CD4-positive, alpha-beta T cell treated with Interleukin-1 beta for 1 hour (primary cell): ENCODE results near the gene TM7SF3.
A peak's percentile ranks its signal among the peaks of the same experiment; 100 is the strongest.
"Not testable (repeated sequence)": the region's sequence is repeated elsewhere in the genome, so short reads cannot be mapped to it uniquely, and the experiment has no call there.

Experiments used
- DNase-seq, 2 donors: peaks; one replicate each; pipeline ENCODE4 v3.0.0-alpha.2; 2020 to 2022

The TM7SF3 gene

DNA sequence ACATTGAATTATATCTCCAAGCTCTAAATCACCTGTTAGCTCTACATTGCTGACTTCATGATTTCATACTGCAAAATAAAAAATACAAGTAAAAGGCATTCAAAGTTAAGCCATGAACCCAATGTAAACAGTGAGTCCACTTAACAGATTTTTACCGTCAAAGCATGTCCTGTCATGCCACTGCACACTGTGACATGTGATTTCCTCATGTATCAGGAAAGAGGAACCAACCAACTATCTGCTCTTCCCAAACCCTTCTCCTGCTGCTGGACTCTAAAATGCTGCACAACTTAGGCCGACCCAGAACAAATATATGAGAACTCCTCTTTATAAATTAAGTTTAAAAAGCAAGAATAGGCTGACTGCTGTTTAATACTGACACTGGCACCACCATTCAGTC is 37.5 kb downstream of the TM7SF3 start:
- no peak for DNase-seq

DNA sequence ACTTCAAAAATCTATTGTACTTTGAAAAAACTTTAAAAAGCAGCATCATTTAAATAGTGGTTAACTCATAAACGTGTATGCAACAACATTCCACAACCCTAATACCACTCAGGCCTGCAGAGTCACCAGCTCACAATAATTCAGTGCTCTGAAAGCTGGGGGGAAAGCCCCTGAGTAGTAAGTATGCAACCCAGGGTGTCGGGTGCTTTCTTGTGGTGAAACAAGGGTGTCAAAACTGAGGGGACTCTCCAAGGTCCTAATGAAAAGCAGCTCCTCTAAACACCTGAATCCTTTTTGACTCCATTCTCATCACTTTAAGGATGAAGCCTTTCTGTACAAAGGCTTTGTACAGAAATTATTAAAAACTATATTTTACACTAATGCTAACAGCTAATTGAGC is 42.2 kb downstream of the TM7SF3 start:
- peak; percentile 46 to 69 for DNase-seq

DNA sequence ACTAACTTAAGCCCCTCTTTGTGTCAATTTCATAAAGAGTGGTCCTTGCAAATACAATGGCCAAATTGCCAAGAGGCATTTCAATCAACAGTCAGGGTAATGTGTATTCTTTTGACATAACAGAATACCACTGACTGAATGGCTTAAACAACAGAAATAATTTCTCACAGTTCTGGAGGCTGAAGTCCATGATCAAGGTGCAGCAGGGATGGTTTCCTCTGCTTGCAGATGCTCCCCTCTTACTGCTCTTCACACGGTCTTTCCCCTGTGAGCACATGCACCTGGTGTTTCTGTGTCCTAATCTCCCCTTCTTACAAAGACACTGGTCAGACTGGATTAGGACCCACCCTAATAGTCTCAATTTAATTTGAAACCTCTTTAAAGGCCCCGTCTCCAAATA is 44.0 kb downstream of the TM7SF3 start:
- DNase-seq, result no peak

DNA sequence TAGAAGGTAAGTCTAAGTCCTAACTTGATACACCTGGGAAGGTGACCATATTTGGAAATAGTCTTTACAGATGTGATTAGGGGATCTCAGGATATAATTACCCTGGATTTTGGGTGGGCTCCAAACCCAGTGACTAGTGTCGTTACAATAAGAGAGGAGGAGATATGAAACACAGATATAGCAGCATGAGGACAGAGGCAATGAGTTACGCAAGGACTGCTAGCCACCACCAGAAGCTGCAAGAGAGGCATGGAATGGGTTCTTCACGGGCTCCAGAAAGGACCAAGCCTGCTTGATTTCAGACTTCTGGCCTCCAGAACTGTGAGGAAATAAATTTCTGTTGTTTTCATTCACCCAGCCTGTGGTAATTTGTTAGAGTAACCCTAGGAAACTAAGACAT is 47.3 kb downstream of the TM7SF3 start:
- no peak for DNase-seq

DNA sequence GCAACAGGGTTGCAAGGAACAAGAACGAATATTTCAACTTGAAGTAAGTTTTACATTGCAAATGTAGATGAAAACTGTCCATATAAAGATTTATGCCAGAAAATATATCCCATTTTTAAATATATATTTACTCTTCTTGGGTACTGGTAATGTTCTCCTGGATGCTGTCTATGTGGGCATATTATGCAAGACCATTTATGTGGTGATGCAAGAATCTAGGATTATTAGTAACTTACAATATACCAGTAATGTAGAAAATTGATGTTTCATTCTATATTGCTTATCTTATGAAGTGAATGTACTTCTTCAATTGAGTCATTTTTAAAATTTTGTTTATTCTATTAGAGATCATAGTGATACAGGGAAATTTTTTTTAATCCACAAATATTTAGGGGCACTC is 50.8 kb downstream of the TM7SF3 start:
- no peak for DNase-seq

DNA sequence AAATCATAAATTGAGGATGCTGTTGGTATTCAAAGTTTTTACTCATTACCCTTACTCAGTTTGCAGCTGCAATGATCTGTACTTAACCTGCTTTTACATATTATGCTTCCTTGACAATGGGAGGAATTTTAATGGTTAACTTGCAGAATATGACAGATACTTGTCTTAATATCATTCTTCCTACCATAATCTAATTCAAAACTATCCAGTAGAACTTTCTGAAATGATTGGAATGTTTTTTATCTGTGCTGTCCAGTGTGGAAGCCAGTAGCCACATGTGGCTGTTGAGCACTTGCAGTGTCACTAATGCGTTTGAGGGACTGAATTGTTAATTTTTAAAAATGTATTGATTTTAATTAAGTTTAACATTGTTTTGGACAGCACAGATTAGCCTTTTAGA is 52.4 kb downstream of the TM7SF3 start:
- DNase-seq, result no peak

DNA sequence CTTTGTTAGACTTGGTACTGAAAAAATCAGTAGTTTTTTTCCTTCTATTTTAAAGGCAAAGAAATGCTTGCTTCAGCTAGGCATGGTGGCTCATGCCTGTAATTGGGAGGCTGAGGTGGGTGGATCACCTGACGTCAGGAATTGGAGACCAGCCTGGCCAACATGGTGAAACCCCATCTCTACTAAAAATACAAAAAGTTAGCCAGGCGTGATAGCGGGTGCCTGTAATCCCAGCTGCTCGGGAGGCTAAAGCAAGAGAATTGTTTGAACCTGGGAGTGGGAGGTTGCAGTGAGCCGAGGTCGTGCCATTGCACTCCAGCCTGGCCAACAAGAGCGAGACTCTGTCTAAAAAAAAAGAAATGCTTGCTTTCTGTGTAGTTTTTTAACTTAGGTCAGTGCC is 52.8 kb downstream of the TM7SF3 start:
- not testable (repeated sequence) for DNase-seq

DNA sequence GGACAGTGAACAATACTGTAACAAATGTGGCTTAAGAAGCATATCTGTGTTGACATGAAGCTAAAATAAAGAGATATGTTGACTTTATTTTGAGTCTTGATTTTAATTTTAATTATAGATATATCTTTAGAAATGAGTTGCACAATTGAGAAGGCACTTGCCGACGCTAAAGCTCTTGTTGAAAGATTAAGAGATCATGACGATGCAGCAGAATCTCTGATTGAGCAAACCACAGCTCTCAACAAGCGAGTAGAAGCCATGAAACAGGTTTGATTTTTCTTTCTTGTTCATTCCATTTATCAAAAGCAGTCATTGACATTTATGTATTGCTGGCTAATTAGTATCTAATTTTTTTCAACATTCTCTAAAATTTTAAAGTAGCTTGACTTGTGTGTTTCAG is 60.2 kb downstream of the TM7SF3 start:
- no peak for DNase-seq

DNA sequence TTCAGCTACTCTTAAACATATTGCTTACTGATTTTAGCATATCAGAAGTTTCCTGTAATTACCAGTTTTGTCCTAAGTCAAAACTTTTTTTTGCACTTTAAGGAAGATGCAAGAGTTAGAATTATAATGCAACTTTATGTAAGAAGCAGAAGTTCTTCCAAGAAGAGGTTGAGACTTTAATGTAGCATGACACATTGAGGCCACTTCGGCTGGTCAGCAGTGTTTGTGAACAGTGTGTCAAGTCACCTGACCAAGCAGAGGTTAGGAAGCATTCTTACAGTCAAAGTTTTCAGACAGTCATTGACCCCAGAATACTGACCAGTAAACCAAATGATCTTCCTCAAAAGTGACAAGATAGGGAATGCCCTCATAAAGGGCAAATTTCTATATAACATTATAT is 60.7 kb downstream of the TM7SF3 start:
- DNase-seq, result peak in 1 of 2 donors; percentile 46

DNA sequence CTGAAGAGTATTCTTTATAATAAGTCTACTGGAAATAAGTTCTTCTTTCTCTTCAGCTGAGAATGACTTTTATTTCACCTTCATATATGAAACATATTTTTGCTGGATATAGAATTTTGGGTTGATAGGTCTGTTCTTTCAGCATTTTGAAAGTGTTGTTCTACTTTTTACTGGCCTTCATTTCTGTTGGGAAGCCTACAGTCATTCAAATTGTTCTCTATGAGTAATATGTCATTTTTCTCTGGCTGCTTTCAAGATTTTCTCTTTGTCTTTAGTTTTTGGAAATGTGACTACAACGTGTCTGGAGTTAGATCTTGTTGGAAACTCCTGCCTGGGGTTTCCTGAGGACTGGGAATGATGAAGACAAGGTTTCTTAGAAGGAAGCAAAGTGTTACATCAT is 65.9 kb downstream of the TM7SF3 start:
- no peak for DNase-seq

DNA sequence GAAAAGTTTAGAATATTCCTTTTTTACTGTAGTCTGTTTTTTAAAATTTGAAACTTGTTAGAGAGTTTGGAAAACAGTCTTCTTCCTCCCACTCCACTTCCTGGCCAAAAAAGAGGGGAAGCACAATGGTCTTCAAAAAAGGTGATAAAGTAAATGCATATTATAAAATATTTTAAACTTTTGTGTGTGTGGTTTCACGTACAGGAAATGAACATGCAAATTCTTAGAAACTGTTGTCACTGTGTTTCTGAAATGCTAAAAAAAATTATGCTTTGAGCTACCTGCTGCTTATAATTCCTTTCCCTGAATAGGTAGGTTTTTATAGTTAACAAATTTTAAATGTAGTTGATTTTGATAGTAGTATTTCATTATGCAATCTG is 73.0 kb downstream of the TM7SF3 start:
- DNase-seq, result peak in 1 of 2 donors; percentile 37

DNA sequence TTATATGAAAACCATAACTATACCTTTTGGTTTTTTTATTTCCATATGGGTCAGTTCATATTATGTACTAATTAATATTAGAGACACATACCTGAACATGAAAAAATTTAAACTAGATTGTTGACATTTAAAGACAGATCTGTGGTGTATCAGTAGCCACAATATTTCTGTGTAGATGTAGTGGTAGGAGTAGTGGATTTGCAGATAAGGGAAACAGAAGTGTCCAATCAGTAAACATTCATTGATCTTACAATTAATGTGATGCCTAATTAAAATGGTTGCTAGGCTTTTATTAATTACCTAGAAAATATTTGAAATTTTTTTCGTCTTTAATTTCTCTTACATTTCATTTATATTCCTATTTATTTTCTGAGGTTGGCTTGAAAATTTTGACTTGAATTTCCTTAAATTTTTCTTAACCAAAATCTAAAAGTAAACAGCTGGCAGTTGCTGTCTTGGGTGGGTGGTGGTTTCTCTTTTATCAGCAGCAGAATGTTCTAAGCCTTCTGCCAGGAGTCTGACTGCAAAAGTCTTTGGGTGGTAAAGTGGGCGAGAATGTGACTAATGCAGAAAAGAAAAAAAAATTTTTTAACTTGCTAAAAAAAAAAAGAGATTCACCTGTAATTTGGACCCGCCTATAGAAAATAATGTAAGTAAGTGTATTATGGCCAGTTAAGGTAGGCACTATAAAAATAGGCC is 73.5 kb downstream of the TM7SF3 start:
- DNase-seq, result peak; percentile 13 to 51

DNA sequence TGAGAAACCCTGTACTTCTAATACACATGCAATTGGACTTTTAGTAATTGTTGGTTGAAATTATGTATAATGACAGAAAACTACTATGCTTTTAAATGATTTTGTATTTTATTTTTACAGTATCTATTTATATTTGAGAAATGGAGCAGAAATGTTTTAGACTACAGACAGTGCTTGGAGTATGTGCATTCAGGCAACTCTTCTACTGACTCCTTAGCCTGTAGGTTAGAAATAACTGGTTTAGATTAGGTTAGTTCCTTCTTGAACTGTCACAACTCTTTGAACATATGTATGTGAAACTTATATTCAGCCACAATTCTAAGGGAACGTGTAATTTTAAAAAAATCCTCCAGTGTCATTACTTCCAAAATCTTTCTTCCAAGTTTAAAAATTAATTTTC is 74.2 kb downstream of the TM7SF3 start:
- no peak for DNase-seq

DNA sequence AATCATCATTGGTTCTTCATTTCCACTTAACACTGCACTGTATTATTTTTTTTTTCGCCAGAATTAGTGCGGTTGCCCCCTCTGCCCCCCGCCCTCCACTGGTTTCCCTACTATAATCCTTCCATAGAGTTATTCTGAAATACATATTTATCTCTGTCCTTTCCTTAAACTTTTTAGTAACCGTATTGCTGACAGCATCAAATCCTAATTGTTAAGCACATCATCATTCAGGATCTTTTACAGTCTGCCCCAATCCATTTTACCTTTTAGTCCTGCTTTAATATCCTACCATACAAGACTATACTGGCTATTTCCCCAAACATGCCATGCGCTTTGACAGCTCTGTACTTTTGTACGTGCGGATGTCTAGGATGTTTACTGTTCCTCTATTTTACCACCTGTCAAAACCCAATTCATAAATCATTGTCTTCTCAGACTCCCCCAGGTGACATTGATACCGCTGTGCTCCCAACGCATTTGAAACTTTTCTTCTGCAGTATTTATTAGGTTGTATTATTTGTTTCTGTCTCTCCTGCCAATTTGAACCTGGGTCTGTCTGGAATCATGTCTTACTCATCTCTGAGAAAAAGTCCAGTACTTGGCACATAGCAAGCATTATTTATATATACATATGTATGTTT is 74.9 kb downstream of the TM7SF3 start:
- DNase-seq, result peak in 1 of 2 donors; percentile 23

DNA sequence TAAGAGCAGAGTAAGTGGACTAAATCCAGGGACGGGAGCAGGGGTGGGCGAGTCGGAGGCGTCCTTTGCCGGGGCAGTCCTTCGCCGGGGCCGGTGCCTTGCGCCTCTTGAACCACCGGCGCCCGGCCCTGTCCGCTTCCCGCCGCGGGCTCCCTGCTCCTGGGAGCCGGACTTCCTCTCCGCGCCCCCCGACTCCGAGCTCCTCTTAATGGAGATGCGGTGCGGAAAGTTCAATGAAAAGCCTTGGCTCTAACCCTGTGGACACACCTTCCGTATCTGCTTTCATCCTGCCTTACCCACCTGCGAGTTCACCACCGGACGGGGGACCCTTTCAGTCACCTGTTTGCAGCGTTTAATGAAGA is 75.5 kb downstream of the TM7SF3 start:
- peak; percentile 3 to 26 for DNase-seq

DNA sequence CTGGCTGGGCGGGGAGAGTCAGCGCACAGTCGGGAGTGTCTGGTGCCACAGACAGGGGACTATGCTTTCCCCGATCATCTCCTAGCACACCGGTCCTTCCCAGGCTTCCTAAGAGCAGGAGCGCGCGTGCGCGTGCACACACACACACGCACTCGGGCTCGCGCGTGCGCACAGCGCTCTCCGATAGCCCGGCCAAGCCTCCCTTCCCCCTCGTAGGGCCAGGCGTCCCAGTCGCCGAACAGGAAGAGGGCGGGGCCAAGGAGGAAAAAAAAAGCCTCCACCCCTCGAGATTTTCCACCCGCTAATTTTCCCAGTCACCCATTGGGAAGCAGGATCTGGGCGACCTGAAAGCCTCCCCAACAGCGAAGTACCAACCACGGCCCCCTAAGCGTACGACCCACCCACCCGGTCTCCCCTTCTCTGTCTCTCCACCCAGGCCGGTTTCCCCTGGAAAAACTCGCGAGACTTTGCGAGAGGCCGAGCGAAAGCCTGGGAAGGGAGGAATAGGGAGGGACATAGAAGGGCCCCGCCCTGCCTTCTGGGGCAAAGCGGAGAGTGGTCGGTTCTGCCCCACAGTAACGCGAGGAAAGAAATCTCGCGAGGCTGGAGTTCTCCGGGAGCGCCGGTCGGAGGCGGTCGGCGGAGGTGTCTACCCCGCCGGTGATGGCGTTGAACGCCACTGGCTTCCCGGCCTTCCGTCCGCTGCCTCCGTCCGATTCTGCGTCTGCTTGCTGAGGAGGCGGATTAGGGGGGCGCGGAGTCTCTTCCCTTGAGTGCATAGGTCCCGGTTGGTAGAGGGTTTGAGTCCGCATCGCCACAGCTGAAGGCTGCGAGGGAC is 76.1 kb downstream of the TM7SF3 start, which contains the start of the genes FGFR1OP2 and INTS13:
FGFR1OP2 (plus strand) TSS at position 608 of the 838 bp plus-strand sequence. CDS start 15,689 bp downstream, outside the sequence.
INTS13 (minus strand) TSS at position 119 of the 838 bp plus-strand sequence. CDS start 1,178 bp downstream, outside the sequence.
- peak; percentile 98 for DNase-seq

DNA sequence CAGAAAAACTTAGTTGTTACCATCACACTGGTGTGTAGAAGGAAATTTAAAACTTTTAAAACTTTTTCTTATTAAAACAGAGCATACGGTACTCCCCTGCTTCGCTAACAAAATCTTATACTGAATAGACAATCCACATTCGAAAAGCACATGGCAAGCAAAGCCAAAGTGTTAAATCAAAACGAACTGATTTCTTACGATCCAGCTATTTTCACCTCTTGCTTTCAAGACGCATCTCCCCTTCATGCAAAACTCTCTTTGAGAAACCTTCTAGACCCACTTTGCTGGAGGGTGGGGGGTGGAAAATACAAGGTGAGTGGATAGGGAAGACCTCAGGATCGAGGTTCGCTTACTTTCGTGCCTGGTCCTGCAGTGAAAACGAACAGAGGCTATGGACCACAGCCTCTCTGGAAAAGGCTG is 76.7 kb downstream of the TM7SF3 start:
- DNase-seq, result no peak

DNA sequence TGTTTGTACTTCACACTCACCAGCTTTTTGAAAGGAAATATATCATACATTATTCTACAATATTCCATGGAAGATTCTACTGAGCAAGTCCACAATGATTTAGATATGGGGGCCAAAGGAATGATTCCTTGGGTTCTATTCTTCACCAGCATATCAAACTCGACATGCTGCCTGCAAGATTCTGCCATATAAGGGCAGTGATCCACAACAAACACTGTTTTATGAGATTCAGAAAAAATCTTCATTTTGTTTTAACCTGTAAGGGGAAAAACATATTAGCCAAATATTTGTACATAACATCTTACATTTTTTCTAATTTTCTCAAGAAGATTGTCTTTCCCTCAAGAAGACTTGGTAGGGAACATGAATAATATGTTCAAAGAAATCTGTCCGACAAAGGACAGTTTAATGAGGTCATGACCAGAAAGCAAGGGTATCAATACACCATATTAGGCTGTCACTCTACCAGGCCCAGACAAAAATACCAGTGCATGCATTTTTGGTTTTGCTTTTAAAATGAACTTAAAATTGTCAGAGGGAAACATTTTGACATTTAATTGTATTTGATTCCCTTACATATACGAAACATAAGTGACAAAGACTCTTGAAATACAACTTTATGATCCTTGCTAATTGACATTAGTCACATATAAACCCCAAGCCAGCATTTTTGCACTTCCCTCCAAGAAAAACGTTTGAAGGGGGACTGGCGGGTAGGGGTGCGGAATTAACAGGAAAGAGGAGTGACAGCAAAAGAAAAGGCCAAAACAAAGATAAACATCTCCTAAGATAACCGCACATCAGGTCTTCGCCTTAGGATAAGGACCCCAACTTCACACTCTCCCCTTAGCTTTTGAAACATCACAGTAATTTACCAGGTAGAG is 77.4 kb downstream of the TM7SF3 start:
- DNase-seq, result peak in 1 of 2 donors; percentile 30

DNA sequence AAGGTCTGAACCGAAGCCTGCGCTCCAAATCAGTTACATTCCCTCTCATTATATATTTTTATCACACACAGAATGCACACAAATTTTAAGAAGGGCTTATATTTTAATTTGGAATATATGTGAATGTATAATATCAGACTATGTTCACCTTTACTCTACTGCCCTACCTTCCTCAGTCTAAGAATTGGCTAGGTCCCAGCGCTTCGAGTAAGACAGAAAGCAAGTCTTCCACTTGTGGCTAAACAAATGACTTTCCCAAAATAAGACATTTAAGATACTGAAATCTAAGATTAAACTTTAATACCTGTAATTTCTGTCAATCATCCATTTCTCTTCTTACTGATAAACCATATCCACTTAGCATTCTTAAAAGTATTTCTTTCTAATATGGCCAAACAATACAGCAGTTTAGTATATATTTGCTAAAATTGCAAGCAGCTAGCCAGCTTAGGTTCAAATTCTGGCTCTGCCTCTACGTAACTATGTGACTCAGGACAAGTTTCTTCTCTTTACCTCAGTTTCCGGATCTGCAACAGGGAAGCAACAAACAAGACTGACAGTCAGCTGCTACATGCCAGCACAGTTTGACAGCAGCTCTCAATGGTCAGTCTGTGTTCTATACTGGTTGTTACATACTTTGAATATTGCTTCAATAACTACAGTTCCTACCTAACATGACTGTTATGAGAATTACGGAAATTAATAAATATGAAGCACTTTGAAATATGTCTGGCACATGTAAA is 78.4 kb downstream of the TM7SF3 start:
- peak in 1 of 2 donors; percentile 34 for DNase-seq

DNA sequence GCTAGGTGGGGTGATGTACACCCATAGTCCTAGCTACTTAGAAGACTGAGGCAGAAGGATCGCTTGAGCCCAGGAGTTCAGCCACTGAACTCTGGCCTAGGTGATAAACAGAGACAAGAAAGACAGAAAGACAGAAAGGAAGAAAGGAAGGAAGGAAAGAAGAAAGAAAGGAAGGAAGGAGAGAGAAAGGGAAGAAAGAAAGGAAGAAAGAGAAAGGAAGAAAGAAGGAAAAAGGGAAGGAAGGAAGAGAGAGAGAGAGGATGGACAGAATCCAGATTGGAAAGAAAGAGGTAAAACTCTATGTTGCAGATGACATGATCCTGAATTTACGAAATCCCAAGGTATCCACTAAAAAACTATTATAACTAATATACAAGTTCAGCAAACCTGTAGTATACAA is 84.6 kb downstream of the TM7SF3 start:
- no peak for DNase-seq

DNA sequence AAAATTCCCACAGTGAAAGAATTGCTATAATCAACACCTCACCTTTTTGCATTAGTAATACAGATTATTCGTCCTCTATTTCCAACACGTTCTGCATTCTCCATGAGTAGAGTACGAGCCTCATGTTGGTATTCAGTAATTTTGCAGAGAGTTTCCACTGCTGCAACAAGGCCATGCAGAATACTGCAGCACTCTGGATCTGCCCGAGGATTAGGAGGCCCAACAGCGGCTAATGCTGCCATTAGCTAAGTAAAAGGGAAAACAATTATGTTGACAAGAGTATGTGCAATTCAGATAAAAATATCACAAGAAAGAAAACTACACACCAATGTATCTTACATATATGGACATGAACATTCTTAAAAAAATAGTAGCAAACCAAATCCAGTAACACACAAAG is 85.5 kb downstream of the TM7SF3 start:
- DNase-seq, result no peak
